ENCODE data around the gene ARID5B. TPM values are rescaled to one million over a fixed set of nuclear protein-coding genes. Genes with fewer than 3 reads are reported as not detected.

The ARID5B gene
- total RNA-seq, 2 experiments from 2014 or later, result 71.1 to 73.9 TPM

GRCh38 chr10:62057850-62058249, 156.4 kb downstream of the ARID5B start:
- no peak for DNase-seq
- H3K4me1 Mint-ChIP-seq, result peaks cover 96% of the 10 kb centered on the region
- H3K27ac Mint-ChIP-seq, result peak overlapping the region; percentile 33
- ChIA-PET POLR2A (interaction anchor here (1.1 to 21.1 kb wide), 8 partner anchors 6 to 156 kb away, joined by 3 to 785 read pairs (median 111); partner anchors contain the start of gene ARID5B), CTCF (no interaction called here)
- no peaks in the 10 kb centered on the region for H3K27me3 Mint-ChIP-seq
- no peaks in the 10 kb centered on the region for H3K9me3 Mint-ChIP-seq
- no peak overlapping the region for H3K4me3 Mint-ChIP-seq
- H3K36me3 Mint-ChIP-seq (ENCODE audit: low read depth), result peaks cover 99% of the 10 kb centered on the region

GRCh38 chr10:62058476-62058875, 157.0 kb downstream of the ARID5B start:
- POLR2A ChIA-PET, result interaction anchor here (1.1 to 21.1 kb wide), 10 partner anchors 7 to 207 kb away, joined by 3 to 785 read pairs (median 8); partner anchors contain the start of gene ARID5B
- CTCF ChIA-PET, result interaction anchor here (0.6 to 0.9 kb wide), 2 partner anchors 20 to 162 kb away, joined by 3 read pairs; no protein-coding TSS in a partner anchor
- no peak for DNase-seq
- peak overlapping the region; percentile 44 for H3K27ac Mint-ChIP-seq
- H3K4me1 Mint-ChIP-seq, result peaks cover 96% of the 10 kb centered on the region
- no peaks in the 10 kb centered on the region for H3K9me3 Mint-ChIP-seq
- no peak overlapping the region for H3K4me3 Mint-ChIP-seq
- no peaks in the 10 kb centered on the region for H3K27me3 Mint-ChIP-seq
- peaks cover 99% of the 10 kb centered on the region for H3K36me3 Mint-ChIP-seq (ENCODE audit: low read depth)

GRCh38 chr10:62058896-62059216, 157.4 kb downstream of the ARID5B start:
- Mint-ChIP-seq H3K27me3 (no peaks in the 10 kb centered on the region), H3K4me3 (no peak overlapping the region), H3K9me3 (no peaks in the 10 kb centered on the region), H3K36me3 (ENCODE audit: low read depth) (peaks cover 99% of the 10 kb centered on the region), H3K27ac (peak overlapping the region; percentile 62), H3K4me1 (peaks cover 96% of the 10 kb centered on the region)
- DNase-seq, result no peak
- ChIA-PET CTCF (interaction anchor here (0.6 to 1.5 kb wide), 4 partner anchors 11 to 185 kb away, joined by 3 to 4 read pairs (median 3); no protein-coding TSS in a partner anchor), POLR2A (interaction anchor here (1.1 to 21.1 kb wide), 10 partner anchors 7 to 207 kb away, joined by 3 to 785 read pairs (median 8); partner anchors contain the start of gene ARID5B)

- Mint-ChIP-seq H3K36me3 (ENCODE audit: low read depth) (peaks cover 99% of the 10 kb centered on the region), H3K4me3 (no peak overlapping the region), H3K27me3 (no peaks in the 10 kb centered on the region), H3K4me1 (peaks cover 96% of the 10 kb centered on the region), H3K27ac (peak overlapping the region; percentile 62), H3K9me3 (no peaks in the 10 kb centered on the region)
- DNase-seq, result no peak
- ChIA-PET CTCF (interaction anchor here (0.6 to 1.8 kb wide), 6 partner anchors 11 to 186 kb away, joined by 3 to 4 read pairs (median 4); no protein-coding TSS in a partner anchor), POLR2A (interaction anchor here (1.0 to 21.1 kb wide), 13 partner anchors 8 to 207 kb away, joined by 3 to 785 read pairs (median 6); partner anchors contain the start of gene ARID5B)
These were observed 157.9 kb downstream of the ARID5B start for GRCh38 chr10:62059217-62059920.

- Mint-ChIP-seq H3K9me3 (no peaks in the 10 kb centered on the region), H3K4me3 (peak overlapping the region; percentile 8), H3K36me3 (ENCODE audit: low read depth) (peaks cover 98% of the 10 kb centered on the region), H3K4me1 (peaks cover 92% of the 10 kb centered on the region), H3K27me3 (no peaks in the 10 kb centered on the region), H3K27ac (peak overlapping the region; percentile 89)
- no peak for DNase-seq
- ChIA-PET POLR2A (interaction anchor here (0.9 to 21.1 kb wide), 15 partner anchors 10 to 182 kb away, joined by 3 to 440 read pairs (median 9); partner anchors contain the start of gene ARID5B), CTCF (interaction anchor here (0.6 to 1.6 kb wide), 6 partner anchors 11 to 314 kb away, joined by 3 to 6 read pairs (median 4); no protein-coding TSS in a partner anchor)
These were observed 160.5 kb downstream of the ARID5B start for GRCh38 chr10:62062028-62062427.

- Mint-ChIP-seq H3K4me1 (peaks cover 90% of the 10 kb centered on the region), H3K4me3 (no peak overlapping the region), H3K9me3 (no peaks in the 10 kb centered on the region), H3K36me3 (ENCODE audit: low read depth) (peaks cover 98% of the 10 kb centered on the region), H3K27ac (peak overlapping the region; percentile 89), H3K27me3 (no peaks in the 10 kb centered on the region)
- DNase-seq, result no peak
- CTCF ChIA-PET, result interaction anchor here (0.8 to 1.8 kb wide), 6 partner anchors 10 to 120 kb away, joined by 3 to 6 read pairs (median 4); no protein-coding TSS in a partner anchor
- POLR2A ChIA-PET, result interaction anchor here (0.9 to 21.1 kb wide), 16 partner anchors 10 to 182 kb away, joined by 3 to 440 read pairs (median 8); partner anchors contain the start of gene ARID5B
These were observed 161.4 kb downstream of the ARID5B start for GRCh38 chr10:62062752-62063512.

- DNase-seq, result no peak
These were observed 162.4 kb downstream of the ARID5B start for GRCh38 chr10:62063795-62064472.

GRCh38 chr10:62067560-62067959, 166.1 kb downstream of the ARID5B start:
- Mint-ChIP-seq H3K9me3 (no peaks in the 10 kb centered on the region), H3K27me3 (no peaks in the 10 kb centered on the region), H3K27ac (peak overlapping the region; percentile 16), H3K36me3 (ENCODE audit: low read depth) (peaks cover 95% of the 10 kb centered on the region), H3K4me1 (peaks cover 83% of the 10 kb centered on the region), H3K4me3 (no peak overlapping the region)
- no peak for DNase-seq
- ChIA-PET CTCF (no interaction called here), POLR2A (interaction anchor here (1.5 to 14.7 kb wide), 2 partner anchors 11 to 16 kb away, joined by 4 to 216 read pairs; no protein-coding TSS in a partner anchor)

More at GRCh38 chr10:62063795-62064472, 162.4 kb downstream of the ARID5B start:
- ChIA-PET POLR2A (interaction anchor here (0.7 to 21.1 kb wide), 12 partner anchors 11 to 181 kb away, joined by 4 to 440 read pairs (median 10); partner anchors contain the start of gene ARID5B), CTCF (interaction anchor here (1.0 to 1.8 kb wide), 4 partner anchors 25 to 181 kb away, joined by 3 to 4 read pairs (median 4); no protein-coding TSS in a partner anchor)
- H3K4me1 Mint-ChIP-seq, result peaks cover 88% of the 10 kb centered on the region
- H3K36me3 Mint-ChIP-seq (ENCODE audit: low read depth), result peaks cover 95% of the 10 kb centered on the region
- peak overlapping the region; percentile 89 for H3K27ac Mint-ChIP-seq
- H3K4me3 Mint-ChIP-seq, result peak overlapping the region; percentile 36
- no peaks in the 10 kb centered on the region for H3K9me3 Mint-ChIP-seq
- no peaks in the 10 kb centered on the region for H3K27me3 Mint-ChIP-seq

GRCh38 chr10:62068464-62068863, 167.0 kb downstream of the ARID5B start:
- Mint-ChIP-seq H3K27me3 (no peaks in the 10 kb centered on the region), H3K9me3 (no peaks in the 10 kb centered on the region), H3K36me3 (ENCODE audit: low read depth) (peaks cover 95% of the 10 kb centered on the region), H3K4me1 (peaks cover 83% of the 10 kb centered on the region), H3K4me3 (no peak overlapping the region), H3K27ac (no peak overlapping the region)
- CTCF ChIA-PET, result no interaction called here
- POLR2A ChIA-PET, result interaction anchor here (1.0 to 14.7 kb wide), 4 partner anchors 11 to 165 kb away, joined by 3 to 216 read pairs (median 4); no protein-coding TSS in a partner anchor
- DNase-seq, result no peak

GRCh38 chr10:62069452-62070178, 168.1 kb downstream of the ARID5B start:
- Mint-ChIP-seq H3K27ac (no peak overlapping the region), H3K4me1 (peaks cover 78% of the 10 kb centered on the region), H3K36me3 (ENCODE audit: low read depth) (peaks cover 95% of the 10 kb centered on the region), H3K4me3 (no peak overlapping the region), H3K27me3 (no peaks in the 10 kb centered on the region), H3K9me3 (no peaks in the 10 kb centered on the region)
- DNase-seq, result no peak
- ChIA-PET POLR2A (interaction anchor here (0.6 to 14.7 kb wide), 6 partner anchors 9 to 1320 kb away, joined by 3 to 216 read pairs (median 3); no protein-coding TSS in a partner anchor), CTCF (interaction anchor here (0.6 to 0.7 kb wide), 2 partner anchors 10 to 1115 kb away, joined by 3 to 4 read pairs; no protein-coding TSS in a partner anchor)

- no peak overlapping the region for H3K4me3 Mint-ChIP-seq
- peak overlapping the region; percentile 13 for H3K27ac Mint-ChIP-seq
- peaks cover 79% of the 10 kb centered on the region for H3K4me1 Mint-ChIP-seq
- H3K27me3 Mint-ChIP-seq, result no peaks in the 10 kb centered on the region
- peaks cover 95% of the 10 kb centered on the region for H3K36me3 Mint-ChIP-seq (ENCODE audit: low read depth)
- ChIA-PET POLR2A (interaction anchor here (1.0 to 2.7 kb wide), 8 partner anchors 9 to 171 kb away, joined by 3 to 16 read pairs (median 8); partner anchors contain the start of gene ARID5B), CTCF (interaction anchor here (0.8 to 1.0 kb wide), 2 partner anchors 33 to 173 kb away, joined by 3 read pairs; no protein-coding TSS in a partner anchor)
- no peaks in the 10 kb centered on the region for H3K9me3 Mint-ChIP-seq
- no peak for DNase-seq
These were observed 170.4 kb downstream of the ARID5B start for GRCh38 chr10:62071846-62072281.

Measured in activated CD4-positive, alpha-beta memory T cell treated with anti-CD3 and anti-CD28 coated beads, Interleukin-2, amount 10 ng/mL, durations not matched to agents 7 days and 5 days (primary cell).